Caki2 (cell line): ENCODE results near the gene BAG3. TPM values are rescaled to one million over a fixed set of nuclear protein-coding genes. Genes with fewer than 3 reads are reported as not detected.

Experiments used
- DNase-seq: peaks from one replicate; pipeline ENCODE4 v3.0.0-alpha.2; 2015; ENCODE audit warnings: low read depth
- in situ Hi-C: cut with HindIII; loops from 2 replicates; pipeline ENCODE4 v1.10.0; 2016; ENCODE audit warnings: low sequenced_read_pairs, low pct_unique_long_range_greater_than_20kb, mixed read lengths
- total RNA-seq: library from RNA; depleted of rRNA; stranded (reverse); fragments of >200 nt; shearing (Covaris generic); gene quantifications from 2 replicates; pipeline ENCODE4 v1.2.3, GENCODE V29; 2014; ENCODE audit warnings: low replicate concordance

The BAG3 gene
- total RNA-seq, 1 experiment from 2014 or later: 18.5 TPM

DNA sequence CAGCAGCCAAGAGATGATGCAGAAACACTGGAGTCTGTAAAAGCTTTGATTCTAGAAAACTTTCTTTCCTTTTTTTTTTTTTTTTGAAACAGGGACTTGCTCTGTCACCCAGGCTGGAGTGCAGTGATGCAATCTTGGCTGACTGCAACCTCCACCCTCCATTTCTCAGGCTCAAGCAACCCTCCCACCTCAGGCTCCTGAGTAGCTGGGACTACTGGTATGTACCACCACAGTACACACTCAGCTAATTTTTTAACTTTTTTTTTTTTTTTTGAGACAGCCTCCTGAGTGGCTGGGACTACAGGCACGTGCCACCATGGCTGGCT is 17.0 kb upstream of the BAG3 start:
- in situ Hi-C loops: no loop called here
- no peak for DNase-seq

DNA sequence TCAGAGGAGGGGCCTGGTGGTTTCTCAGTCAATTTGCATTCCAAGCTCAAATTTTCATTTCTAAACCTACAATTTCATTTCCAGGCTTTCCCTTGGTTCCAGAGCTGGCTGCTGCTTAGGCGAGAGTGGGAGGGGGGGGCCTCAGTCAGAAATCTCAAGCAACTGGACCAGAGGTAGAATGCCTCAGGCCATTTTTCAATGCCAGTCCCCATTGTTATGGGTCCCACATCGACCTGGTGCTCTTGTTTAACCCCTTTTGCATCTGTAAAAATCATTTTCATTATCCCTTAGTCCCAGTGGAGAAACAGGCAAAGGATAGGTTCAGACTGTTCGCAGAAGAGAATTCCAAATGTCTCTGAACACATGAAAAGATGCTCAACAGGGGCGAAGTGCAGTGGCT is 13.5 kb upstream of the BAG3 start:
- in situ Hi-C loops: no loop called here
- DNase-seq: no peak

DNA sequence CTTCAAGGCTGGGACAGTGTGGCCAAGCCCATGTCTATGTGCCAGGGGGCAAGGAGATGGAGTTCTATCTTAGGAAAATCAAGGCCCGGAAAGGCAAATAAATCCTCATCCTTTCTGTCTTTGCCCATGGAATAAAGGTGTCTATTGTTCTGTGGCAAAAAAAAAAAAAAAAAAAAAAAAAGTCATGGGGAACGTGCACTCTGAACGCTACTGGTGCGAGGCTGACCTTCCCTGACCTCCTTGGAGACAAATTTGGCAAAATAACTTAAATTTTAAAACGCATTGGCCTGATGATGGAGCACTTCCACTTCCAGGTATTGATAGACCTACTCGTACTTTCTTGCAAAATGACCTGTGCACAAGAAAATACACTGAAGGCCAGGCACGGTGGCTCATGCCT is 12.2 kb upstream of the BAG3 start:
- no peak for DNase-seq
- in situ Hi-C loops: no loop called here

DNA sequence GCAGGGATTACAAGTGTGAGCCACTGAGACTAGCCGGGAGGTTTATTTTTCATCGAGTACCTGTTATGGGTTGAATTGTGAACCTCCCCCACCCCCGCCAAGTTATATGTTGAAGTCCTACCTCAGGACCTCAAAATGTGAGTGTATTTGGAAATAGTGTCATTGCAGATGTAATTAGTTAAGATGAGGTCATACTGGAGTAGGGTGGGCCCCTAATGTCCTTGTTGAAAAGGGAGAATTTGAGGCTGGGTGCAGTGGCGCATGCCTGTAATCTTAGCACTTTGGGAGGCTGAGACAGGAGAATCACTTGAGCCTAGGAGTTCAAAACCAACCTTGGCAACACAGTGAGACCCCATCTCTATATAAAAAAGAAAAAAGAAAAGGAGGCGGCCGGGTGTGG is 10.8 kb upstream of the BAG3 start:
- no peak for DNase-seq
- in situ Hi-C loops: no loop called here

DNA sequence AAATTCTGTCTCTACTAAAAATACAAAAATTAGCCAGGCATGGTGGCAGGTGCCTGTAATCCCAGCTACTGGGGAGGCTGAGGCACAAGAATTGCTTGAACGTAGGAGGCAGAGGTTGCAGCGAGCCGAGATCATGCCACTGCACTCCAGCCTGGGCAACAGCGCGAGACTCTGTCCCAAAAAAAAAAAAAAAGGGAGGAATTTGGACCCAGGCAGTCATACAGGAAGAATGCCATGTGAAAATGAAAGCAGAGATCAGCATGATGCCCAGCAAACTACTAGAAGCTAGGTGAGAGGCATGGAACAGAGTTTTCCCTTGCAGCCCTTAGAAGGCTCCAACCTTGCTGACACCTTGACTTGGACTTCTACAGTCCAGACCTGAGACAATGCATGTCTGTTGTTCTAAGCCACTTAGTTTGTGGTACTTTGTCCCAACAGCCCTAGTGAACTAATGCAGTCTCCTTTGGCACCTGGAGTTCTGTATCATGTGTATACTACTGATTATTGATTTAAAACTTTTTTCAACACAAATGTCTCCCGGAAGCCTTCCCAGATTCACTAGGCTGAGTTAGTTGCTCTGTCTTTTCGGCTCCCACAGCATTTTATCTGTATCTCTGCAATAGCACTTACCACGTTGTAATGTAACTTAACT is 10.2 kb upstream of the BAG3 start:
- in situ Hi-C loops: no loop called here
- DNase-seq: no peak

DNA sequence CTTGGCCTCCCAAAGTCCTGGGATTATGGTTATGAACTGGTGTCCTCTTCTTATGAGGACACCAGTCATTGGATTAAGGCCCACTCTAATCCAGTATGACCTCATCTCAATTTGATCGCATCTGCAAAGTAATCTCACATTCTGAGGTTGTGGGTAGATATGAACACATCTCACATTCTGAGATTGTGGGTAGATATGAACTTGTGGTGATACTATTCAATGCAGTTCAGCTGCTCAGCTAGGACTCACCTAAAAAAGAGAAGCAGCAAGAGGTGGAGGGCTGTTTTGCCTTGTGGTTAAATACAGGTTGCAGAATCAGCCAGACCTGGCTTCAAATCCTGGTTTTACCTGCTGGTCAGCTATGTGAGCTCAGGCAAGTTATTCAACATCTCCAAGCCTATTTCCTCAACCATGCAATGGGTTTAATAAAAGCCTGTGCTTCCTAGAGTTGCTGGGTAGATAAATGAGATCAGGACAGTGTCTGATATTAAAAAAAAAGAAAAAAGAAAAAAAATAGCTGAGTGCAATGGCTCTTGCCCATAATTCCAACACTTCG is 8.5 kb upstream of the BAG3 start:
- no peak for DNase-seq
- in situ Hi-C loops: no loop called here

DNA sequence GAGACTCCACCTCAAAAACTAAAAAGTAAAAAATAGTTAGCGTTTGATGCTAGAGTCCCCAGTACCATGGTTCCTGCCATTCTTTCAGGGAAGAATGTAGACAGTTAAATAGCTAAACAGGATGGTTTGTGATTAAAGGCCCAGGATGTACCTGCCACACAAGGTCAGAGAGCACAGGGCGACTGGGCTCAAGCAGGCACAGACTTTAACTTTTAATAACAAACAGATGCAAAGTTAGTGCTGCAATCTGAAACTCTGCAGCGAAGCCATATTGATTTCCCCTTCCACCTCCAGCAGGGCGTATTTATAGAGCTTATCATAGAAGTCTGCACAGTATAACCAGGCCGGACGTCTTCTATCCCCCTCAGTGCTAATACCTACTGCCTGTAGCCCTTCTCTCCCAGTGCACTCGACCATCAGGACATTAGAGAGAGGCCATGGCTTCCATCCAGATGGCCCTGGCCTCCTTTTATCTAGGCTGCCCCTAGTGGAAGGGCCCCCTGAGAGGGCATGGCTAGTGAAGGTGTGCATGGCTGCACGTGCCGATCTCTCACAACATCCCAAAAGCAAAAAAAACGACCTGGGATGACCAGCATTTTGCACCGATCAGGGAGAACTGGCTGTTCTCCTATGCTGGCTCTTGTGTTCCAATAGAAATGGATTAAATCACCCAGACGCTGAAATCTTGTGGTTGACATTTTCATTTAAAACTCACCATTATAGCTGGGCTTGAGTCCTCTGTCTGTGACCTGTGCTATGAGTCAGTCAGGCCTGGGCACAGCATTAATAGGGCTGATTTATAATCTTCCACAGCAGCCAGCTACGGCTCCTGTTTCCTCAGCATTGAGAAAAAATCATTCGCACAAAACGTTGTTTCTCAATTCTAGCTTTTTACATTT is 7.6 kb upstream of the BAG3 start:
- in situ Hi-C loops: no loop called here

DNA sequence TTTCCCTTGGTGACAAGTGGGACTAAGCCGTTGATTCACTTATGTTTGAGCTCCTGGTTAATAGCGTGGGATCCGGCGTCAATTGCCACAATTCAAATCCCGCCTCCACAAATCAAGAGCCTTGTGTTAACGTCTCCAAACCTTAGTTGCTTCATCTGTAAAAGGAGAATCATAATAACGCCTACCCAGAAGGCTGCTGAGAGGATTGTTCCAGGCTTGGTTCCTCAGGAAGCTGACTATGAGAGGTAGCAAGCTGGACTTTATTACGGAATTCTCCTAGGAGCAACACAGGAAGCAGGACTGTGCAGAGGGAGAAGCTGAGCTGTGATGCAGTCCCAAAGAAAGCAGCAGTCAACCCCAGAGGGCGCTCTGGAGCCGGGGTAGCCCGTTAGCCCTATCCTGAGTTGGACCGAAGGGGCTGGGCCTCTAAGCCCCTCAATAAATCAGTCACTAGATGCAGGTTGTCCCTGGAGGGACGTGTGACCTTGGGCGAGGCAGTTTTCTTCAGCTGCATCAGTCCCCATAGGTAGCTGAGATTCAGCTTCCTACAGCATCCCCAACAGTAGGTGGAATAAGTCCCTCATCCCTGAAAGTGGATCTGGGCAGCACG is 6.9 kb upstream of the BAG3 start:
- no peak for DNase-seq
- in situ Hi-C loops: no loop called here

More for the DNA sequence above, 7.6 kb upstream of the BAG3 start:
- no peak for DNase-seq

DNA sequence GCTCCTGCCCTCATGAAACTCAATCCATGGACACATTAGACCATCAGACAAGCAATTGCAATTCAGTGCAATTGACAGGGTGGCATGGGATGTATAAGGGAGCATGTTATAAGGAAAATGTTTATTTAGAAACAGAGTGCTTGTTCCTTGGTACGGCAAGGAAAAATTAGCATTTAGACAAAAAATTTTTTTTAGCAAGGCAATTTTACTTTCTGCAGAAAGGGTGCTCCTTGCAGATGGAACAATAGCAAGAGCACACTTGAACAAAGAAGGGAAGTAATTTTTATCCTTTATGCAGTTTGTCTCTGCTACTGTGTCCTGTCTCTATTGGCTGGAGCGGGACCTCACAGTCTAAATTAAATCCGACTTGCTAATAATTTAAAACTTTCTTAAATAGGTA is 6.2 kb upstream of the BAG3 start:
- in situ Hi-C loops: no loop called here

DNA sequence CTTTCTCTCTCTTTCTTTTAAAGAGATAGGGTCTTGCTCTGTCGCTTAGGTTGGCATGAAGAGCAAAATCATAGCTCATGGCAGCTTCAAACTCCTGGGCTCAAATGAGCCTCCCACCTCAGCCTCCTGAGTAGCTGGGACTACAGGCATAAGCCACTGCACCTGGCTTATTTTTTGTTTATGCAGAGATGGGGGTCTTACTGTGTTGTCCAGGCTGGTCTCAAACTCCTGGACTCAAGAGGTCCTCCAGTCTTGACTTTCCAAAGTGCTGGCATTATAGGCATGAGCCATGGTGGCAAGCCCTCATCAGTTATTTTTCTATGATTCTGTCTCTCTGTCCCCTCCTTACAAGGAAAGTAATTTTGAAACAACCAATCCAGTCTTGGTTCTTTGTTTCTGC is 1.1 kb upstream of the BAG3 start:
- in situ Hi-C loops: no loop called here
- DNase-seq: no peak

More for the DNA sequence above, 6.2 kb upstream of the BAG3 start:
- no peak for DNase-seq

DNA sequence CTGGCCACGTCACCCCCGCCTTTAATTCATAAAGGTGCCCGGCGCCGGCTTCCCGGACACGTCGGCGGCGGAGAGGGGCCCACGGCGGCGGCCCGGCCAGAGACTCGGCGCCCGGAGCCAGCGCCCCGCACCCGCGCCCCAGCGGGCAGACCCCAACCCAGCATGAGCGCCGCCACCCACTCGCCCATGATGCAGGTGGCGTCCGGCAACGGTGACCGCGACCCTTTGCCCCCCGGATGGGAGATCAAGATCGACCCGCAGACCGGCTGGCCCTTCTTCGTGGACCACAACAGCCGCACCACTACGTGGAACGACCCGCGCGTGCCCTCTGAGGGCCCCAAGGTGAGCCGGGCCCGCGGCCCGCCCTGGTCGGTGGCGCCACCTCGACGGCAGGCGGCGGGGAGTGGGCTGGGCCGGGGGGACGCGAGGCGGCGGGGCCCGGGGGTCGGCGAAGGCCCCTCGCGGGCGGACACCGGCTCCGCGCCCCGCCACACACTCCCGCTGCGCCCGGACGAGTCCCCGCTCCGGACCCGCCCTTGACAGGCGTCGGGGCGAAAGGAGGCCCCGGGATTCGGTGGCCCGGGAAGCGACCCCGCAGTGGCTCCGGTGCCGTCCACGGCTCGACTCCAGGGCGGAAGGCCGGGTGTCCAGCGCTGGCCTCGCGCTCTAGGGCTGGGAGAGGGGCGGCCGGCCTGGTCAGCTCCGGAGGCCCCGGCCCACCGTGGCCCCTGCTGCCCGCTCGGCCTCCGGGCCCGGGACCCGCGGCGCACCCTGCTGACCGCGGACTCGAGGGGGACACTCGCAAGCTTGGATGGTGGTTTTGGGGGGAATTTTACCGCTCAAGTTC is 557 bp downstream of the BAG3 start:
- DNase-seq: peak; percentile 41
- in situ Hi-C loops: no loop called here

DNA sequence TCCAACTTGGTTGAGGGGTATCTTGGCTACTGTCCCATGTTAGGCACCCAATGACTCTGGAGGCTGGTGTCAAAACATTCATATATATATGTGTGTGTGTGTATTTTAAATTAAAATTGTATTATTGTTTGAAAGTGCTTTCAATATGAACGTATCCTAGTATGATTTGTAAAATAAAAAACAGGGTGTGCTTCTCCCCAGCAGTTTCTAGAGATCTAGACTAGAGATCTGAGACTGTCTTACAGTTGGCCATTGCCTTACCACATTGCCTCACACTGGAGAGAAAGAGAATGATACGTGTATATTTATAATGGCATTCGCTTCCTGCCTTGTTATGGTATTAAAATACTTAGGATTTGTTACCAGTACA is 1.2 kb downstream of the BAG3 start:
- in situ Hi-C loops: no loop called here
- peak; percentile 55 for DNase-seq

DNA sequence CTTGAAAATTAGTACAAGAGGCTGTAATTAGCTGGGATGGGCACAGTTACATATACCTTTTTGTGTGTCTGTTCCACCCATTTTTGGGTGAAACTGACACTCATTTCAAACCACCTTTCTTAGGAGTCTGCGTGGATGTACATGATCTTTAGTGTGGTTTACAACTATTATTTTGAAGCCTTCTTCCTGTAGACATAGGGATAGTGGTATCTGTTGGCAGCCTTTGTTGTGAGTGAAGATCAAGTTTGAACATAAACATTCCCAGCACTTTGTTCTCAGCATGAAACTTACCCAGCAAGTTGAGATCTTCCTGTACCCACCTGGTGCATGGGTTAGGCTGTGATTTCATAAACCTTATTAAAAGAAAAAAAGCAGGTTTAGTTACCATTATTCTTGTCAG is 2.0 kb downstream of the BAG3 start:
- no peak for DNase-seq
- in situ Hi-C loops: no loop called here

DNA sequence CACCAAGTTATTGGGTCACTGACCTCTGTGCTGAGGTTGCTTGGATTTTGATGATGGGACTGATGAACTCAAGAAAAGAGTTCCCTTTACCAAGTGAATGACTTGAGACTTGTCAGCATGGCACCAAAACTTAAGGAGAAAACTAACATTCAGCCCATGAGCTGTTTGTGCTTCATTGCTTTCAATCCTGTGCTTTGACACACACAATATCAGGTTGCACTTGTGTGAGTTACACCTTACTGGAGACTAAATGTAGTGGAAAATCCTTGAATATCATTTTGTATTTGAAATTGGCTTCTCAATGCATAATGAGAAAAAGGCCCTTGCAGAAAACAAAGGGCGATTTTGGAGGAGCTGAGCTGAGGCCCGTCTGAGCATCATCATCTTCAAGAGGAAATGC is 2.7 kb downstream of the BAG3 start:
- no peak for DNase-seq
- in situ Hi-C loops: no loop called here

DNA sequence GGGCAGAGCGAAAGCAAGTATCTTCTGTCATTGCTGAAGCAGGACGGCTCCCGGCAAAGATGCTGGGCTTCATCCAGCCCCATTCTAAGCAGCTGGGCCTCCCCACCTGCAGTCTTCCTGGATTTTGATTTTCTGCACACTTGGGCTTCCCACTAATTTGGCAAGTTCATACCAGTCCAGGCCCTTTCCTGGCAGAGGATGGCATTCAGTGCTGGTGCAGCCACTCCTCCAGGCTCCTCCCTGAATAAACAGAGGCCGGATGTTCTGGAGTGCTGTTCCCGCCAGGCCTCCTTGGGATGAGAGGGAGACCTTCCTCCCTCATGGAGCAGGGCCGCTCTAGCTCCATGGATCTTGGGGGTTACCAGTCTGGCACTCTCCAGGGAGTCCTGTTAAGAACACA is 3.4 kb downstream of the BAG3 start:
- in situ Hi-C loops: no loop called here
- DNase-seq: no peak

DNA sequence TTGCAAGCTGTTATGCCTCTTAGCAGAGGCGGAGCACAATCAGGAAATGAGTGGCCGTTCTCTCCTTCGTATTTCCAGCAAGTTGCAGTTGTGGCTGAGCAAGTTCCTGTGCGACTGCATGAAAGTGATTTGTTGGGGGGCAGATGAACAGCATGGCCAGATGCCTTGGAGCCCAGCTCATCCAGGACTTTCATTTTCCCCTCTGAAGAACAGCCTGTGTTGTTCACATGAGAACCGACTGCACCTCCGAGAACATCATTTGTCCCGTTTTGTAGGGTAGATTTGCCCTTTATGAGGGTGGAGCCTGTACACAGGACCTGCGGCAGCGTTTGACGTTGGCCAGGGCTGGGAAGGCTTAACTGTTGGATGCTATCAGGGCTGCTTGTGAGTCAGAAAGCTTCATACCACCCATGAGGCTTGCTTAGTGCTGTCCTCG is 4.4 kb downstream of the BAG3 start:
- DNase-seq: peak; percentile 45
- in situ Hi-C loops: no loop called here

DNA sequence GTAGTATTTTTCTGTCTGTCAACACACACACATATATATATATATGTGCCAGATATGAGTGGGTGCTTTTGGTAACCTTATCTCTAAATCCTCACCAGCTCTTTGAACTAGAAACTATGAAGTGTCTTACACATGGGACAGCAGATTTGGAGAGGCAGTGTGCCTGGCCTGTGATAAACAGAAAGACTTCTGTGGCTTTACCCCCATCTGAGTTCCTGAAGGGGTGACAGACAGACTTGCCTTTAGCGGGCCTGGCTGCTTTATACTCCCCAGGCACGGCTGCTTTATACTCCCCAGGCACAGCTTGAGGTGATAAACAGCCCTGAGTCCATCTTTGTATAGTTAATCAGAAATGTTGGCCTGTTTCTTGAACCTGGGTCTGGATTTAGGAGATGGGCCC is 5.6 kb downstream of the BAG3 start:
- in situ Hi-C loops: no loop called here
- no peak for DNase-seq

DNA sequence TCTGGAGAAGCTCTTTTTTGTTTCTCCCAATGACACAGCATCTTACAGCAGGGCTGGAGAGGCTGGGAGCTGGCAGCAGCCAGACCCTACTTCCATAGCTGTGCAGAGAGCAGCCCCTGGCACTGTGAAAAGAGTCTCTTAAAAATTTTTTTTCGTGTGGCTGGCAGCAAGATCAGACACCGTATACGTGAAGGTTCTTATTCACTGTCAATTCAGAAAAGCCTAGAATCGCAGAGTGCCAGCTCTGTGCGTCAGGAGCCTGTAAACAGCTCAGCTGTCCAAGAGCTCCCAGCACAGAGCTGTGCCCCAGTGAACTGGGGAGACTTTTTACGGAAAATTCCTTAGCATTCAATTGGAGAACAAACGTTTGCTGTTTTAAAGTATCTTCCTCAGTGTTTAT is 6.5 kb downstream of the BAG3 start:
- in situ Hi-C loops: no loop called here
- no peak for DNase-seq
